Measurements from ENCODE around the gene SLCO1B3.
"Not testable (repeated sequence)": the region's sequence is repeated elsewhere in the genome, so short reads cannot be mapped to it uniquely, and the experiment has no call there.

DNA sequence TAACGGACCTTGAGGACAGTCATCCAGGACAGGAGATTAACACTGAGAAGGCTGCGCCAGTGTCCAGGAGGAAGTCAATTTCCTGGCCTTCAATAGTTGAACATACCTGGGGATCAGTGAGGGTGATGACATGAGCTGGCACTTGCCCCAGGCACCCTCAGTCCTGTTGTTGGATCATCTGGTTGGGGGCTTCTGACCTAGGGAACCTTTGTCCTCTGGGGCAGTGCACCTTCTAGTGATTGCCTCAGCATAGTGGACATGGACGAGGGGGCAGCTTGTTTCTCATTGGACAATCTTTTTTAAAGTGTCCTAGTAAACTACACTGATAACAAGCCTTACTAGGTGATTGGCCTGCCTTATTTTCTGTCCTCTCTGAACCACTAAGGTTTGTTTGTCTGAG is 30.5 kb upstream of the SLCO1B3 start:
- TF ChIP-seq, protein P1, sequence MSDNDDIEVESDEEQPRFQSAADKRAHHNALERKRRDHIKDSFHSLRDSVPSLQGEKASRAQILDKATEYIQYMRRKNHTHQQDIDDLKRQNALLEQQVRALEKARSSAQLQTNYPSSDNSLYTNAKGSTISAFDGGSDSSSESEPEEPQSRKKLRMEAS (IDR thresholded peaks at IDR 0.05; ENCODE audit: insufficient read depth, insufficient read length): not testable (repeated sequence)
- TF ChIP-seq, protein P2, sequence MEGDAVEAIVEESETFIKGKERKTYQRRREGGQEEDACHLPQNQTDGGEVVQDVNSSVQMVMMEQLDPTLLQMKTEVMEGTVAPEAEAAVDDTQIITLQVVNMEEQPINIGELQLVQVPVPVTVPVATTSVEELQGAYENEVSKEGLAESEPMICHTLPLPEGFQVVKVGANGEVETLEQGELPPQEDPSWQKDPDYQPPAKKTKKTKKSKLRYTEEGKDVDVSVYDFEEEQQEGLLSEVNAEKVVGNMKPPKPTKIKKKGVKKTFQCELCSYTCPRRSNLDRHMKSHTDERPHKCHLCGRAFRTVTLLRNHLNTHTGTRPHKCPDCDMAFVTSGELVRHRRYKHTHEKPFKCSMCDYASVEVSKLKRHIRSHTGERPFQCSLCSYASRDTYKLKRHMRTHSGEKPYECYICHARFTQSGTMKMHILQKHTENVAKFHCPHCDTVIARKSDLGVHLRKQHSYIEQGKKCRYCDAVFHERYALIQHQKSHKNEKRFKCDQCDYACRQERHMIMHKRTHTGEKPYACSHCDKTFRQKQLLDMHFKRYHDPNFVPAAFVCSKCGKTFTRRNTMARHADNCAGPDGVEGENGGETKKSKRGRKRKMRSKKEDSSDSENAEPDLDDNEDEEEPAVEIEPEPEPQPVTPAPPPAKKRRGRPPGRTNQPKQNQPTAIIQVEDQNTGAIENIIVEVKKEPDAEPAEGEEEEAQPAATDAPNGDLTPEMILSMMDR (IDR thresholded peaks at IDR 0.05; ENCODE audit: extremely low read depth in 1 of 2, insufficient read depth in 1 of 2, low read depth in 1 of 2, low read length in 2 of 2): not testable (repeated sequence)
- not testable (repeated sequence) for TF ChIP-seq EZH2 (IDR thresholded peaks at IDR 0.05; ENCODE audit: borderline replicate concordance, low read depth, low read length, severe bottlenecking); GATA2 (IDR thresholded peaks at IDR 0.05; ENCODE audit: insufficient read depth, insufficient read length, low read depth, low read length); MYC (IDR thresholded peaks at IDR 0.05; ENCODE audit: low read depth, low read length); POLR2A (IDR thresholded peaks at IDR 0.05; ENCODE audit: low read depth, low read length); POLR2AphosphoS5 (IDR thresholded peaks at IDR 0.05; ENCODE audit: insufficient read depth, low read depth, low read length); JUN (IDR thresholded peaks at IDR 0.05; ENCODE audit: borderline replicate concordance, insufficient read depth, insufficient read length, low read depth)

Measured in endothelial cell of umbilical vein (primary cell).